K562 (cell line): ENCODE data around the gene KLK14. TPM values are rescaled to one million over a fixed set of nuclear protein-coding genes. Genes with fewer than 3 reads are reported as not detected.

Source experiments
- PHF20 ChIP-seq: fragments of 450-650 bp; IDR thresholded peaks from 2 replicates; pipeline ENCODE4 v1.6.1; 2018; ENCODE audit not compliant: partially characterized antibody
- polyA plus RNA-seq, 8 experiments: library from polyadenylated mRNA; depleted of rRNA in 4 of 8; stranded (reverse) in 5 of 8; unstranded in 3 of 8; fragments of >200 nt; fragmentation: Nextera tagmentation in 2 of 8; fragmentation: Illumina TruSeq in 1 of 8; extraction: Ambion mirVana in 2 of 8; extraction: Trizol in 1 of 8; gene quantifications; 2 replicates each; pipeline versions ENCODE4 v1.2.1 to v1.2.3, GENCODE V29; 2011 to 2014; ENCODE audit warnings: inconsistent platforms in 1 of 8, missing spikeins in 1 of 8
- total RNA-seq, 7 experiments: library from RNA; depleted of rRNA in 6 of 7; stranded (reverse); fragments of >200 nt in 6 of 7; fragmentation: Illumina TruSeq in 2 of 7; extraction: Trizol in 2 of 7; gene quantifications; 2 replicates each; pipeline versions ENCODE4 v1.2.1 to v1.2.3, GENCODE V29; 2011 to 2021; ENCODE audit warnings: low replicate concordance in 1 of 7
- TF ChIP-seq, protein P1 (sequence below): fragments of 200-600 bp; sonication (generic); IDR thresholded peaks from one replicate; pipeline ENCODE4 v1.6.1; 2012; ENCODE audit warnings: mild to moderate bottlenecking, low read depth, low read length, inconsistent platforms
- TF ChIP-seq, protein P2 (sequence below): fragments of 450-650 bp; IDR thresholded peaks from 2 replicates; pipeline ENCODE4 v1.6.1; 2017; ENCODE audit warnings: antibody characterized with exemption, mild to moderate bottlenecking
- TF ChIP-seq, protein P3 (sequence below): fragments of 450-650 bp; conservative IDR thresholded peaks from 2 replicates; pipeline ENCODE4 v1.6.1; 2016; ENCODE audit warnings: missing genetic modification characterization, low read depth, mild to moderate bottlenecking, control low read depth, missing compliant biosample characterization

The KLK14 gene
- total and polyA plus RNA-seq, 9 of the 15 experiments (the other 6 are each of a cell fraction or from before 2014, with no cell fraction given): not detected

DNA sequence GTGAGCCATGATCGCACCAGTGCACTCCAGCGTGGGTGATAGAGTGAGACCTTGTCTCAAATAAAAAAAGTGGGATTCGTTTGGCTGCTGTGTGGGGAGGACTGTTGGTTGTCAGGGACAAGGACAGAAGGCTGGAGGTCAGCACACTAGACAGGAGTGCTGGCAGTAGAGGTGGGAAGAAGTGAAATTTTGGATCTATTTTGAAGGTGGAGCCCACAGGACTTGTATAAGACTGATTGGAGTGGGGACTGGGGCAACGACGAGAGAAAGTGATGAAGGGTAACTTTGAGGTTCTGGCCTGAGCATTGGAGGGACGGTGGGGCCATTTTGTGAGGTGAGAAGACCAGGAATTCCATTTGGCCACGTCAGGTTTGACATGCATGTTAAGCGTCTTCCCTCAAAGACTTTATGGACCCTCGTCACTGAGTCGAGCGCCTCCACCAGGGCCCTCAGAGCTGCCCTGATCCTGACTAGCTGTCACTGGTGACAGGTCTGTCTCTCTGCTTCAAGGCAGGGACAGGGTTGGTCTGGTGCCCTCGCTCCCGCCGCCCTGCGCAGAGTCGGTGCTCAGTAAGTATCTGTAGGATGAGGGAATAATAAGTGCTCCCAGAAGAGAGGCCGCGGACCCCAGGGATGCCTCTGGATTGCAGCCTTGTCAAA, 24.8 kb upstream of the KLK14 start (continued):
- TF ChIP-seq, protein P1, sequence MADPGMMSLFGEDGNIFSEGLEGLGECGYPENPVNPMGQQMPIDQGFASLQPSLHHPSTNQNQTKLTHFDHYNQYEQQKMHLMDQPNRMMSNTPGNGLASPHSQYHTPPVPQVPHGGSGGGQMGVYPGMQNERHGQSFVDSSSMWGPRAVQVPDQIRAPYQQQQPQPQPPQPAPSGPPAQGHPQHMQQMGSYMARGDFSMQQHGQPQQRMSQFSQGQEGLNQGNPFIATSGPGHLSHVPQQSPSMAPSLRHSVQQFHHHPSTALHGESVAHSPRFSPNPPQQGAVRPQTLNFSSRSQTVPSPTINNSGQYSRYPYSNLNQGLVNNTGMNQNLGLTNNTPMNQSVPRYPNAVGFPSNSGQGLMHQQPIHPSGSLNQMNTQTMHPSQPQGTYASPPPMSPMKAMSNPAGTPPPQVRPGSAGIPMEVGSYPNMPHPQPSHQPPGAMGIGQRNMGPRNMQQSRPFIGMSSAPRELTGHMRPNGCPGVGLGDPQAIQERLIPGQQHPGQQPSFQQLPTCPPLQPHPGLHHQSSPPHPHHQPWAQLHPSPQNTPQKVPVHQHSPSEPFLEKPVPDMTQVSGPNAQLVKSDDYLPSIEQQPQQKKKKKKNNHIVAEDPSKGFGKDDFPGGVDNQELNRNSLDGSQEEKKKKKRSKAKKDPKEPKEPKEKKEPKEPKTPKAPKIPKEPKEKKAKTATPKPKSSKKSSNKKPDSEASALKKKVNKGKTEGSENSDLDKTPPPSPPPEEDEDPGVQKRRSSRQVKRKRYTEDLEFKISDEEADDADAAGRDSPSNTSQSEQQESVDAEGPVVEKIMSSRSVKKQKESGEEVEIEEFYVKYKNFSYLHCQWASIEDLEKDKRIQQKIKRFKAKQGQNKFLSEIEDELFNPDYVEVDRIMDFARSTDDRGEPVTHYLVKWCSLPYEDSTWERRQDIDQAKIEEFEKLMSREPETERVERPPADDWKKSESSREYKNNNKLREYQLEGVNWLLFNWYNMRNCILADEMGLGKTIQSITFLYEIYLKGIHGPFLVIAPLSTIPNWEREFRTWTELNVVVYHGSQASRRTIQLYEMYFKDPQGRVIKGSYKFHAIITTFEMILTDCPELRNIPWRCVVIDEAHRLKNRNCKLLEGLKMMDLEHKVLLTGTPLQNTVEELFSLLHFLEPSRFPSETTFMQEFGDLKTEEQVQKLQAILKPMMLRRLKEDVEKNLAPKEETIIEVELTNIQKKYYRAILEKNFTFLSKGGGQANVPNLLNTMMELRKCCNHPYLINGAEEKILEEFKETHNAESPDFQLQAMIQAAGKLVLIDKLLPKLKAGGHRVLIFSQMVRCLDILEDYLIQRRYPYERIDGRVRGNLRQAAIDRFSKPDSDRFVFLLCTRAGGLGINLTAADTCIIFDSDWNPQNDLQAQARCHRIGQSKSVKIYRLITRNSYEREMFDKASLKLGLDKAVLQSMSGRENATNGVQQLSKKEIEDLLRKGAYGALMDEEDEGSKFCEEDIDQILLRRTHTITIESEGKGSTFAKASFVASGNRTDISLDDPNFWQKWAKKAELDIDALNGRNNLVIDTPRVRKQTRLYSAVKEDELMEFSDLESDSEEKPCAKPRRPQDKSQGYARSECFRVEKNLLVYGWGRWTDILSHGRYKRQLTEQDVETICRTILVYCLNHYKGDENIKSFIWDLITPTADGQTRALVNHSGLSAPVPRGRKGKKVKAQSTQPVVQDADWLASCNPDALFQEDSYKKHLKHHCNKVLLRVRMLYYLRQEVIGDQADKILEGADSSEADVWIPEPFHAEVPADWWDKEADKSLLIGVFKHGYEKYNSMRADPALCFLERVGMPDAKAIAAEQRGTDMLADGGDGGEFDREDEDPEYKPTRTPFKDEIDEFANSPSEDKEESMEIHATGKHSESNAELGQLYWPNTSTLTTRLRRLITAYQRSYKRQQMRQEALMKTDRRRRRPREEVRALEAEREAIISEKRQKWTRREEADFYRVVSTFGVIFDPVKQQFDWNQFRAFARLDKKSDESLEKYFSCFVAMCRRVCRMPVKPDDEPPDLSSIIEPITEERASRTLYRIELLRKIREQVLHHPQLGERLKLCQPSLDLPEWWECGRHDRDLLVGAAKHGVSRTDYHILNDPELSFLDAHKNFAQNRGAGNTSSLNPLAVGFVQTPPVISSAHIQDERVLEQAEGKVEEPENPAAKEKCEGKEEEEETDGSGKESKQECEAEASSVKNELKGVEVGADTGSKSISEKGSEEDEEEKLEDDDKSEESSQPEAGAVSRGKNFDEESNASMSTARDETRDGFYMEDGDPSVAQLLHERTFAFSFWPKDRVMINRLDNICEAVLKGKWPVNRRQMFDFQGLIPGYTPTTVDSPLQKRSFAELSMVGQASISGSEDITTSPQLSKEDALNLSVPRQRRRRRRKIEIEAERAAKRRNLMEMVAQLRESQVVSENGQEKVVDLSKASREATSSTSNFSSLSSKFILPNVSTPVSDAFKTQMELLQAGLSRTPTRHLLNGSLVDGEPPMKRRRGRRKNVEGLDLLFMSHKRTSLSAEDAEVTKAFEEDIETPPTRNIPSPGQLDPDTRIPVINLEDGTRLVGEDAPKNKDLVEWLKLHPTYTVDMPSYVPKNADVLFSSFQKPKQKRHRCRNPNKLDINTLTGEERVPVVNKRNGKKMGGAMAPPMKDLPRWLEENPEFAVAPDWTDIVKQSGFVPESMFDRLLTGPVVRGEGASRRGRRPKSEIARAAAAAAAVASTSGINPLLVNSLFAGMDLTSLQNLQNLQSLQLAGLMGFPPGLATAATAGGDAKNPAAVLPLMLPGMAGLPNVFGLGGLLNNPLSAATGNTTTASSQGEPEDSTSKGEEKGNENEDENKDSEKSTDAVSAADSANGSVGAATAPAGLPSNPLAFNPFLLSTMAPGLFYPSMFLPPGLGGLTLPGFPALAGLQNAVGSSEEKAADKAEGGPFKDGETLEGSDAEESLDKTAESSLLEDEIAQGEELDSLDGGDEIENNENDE: no peak
- TF ChIP-seq PHF20: no peak
- TF ChIP-seq, protein P2, sequence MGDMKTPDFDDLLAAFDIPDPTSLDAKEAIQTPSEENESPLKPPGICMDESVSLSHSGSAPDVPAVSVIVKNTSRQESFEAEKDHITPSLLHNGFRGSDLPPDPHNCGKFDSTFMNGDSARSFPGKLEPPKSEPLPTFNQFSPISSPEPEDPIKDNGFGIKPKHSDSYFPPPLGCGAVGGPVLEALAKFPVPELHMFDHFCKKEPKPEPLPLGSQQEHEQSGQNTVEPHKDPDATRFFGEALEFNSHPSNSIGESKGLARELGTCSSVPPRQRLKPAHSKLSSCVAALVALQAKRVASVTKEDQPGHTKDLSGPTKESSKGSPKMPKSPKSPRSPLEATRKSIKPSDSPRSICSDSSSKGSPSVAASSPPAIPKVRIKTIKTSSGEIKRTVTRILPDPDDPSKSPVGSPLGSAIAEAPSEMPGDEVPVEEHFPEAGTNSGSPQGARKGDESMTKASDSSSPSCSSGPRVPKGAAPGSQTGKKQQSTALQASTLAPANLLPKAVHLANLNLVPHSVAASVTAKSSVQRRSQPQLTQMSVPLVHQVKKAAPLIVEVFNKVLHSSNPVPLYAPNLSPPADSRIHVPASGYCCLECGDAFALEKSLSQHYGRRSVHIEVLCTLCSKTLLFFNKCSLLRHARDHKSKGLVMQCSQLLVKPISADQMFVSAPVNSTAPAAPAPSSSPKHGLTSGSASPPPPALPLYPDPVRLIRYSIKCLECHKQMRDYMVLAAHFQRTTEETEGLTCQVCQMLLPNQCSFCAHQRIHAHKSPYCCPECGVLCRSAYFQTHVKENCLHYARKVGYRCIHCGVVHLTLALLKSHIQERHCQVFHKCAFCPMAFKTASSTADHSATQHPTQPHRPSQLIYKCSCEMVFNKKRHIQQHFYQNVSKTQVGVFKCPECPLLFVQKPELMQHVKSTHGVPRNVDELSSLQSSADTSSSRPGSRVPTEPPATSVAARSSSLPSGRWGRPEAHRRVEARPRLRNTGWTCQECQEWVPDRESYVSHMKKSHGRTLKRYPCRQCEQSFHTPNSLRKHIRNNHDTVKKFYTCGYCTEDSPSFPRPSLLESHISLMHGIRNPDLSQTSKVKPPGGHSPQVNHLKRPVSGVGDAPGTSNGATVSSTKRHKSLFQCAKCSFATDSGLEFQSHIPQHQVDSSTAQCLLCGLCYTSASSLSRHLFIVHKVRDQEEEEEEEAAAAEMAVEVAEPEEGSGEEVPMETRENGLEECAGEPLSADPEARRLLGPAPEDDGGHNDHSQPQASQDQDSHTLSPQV: peak; percentile 15; the same call in 1 of the 2 replicates
- TF ChIP-seq, protein P3, sequence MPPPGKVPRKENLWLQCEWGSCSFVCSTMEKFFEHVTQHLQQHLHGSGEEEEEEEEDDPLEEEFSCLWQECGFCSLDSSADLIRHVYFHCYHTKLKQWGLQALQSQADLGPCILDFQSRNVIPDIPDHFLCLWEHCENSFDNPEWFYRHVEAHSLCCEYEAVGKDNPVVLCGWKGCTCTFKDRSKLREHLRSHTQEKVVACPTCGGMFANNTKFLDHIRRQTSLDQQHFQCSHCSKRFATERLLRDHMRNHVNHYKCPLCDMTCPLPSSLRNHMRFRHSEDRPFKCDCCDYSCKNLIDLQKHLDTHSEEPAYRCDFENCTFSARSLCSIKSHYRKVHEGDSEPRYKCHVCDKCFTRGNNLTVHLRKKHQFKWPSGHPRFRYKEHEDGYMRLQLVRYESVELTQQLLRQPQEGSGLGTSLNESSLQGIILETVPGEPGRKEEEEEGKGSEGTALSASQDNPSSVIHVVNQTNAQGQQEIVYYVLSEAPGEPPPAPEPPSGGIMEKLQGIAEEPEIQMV (tag): peak; percentile 98
